GM10248 (cell line): ENCODE results near the gene STXBP6.
"Not testable (repeated sequence)": the region's sequence is repeated elsewhere in the genome, so short reads cannot be mapped to it uniquely, and the experiment has no call there.

Source experiments
- CTCF ChIA-PET: fragments of 300-600 bp; sonication (Branson Sonifier 250); formaldehyde crosslinking; extraction: SDS; loops from one replicate; lab custom pipeline; 2021; ENCODE audit warnings: antibody characterized with exemption; lab: Yijun Ruan, JAX
- POLR2A ChIA-PET: fragments of 350-650 bp; sonication (Branson Sonifier 250); formaldehyde crosslinking; extraction: SDS; loops from one replicate; lab custom pipeline; 2020; ENCODE audit warnings: antibody characterized with exemption; lab: Yijun Ruan, JAX
- DNase-seq: peaks from one replicate; pipeline ENCODE4 v3.0.0; 2012; ENCODE audit errors: extremely low spot score
- CTCF ChIP-seq: IDR thresholded peaks from 2 replicates; pipeline ENCODE4 v1.5.1; 2012; ENCODE audit warnings: mild to moderate bottlenecking, low read depth; ENCODE audit errors: extremely low read depth, missing control alignments, control extremely low read depth

The STXBP6 gene

GRCh38 chr14:24941719-24942118, 108.2 kb downstream of the STXBP6 start:
- peak; percentile 14 for DNase-seq
- no peak for TF ChIP-seq CTCF
- POLR2A ChIA-PET, result no interaction called here
- CTCF ChIA-PET, result no interaction called here

GRCh38 chr14:24940213-24940783, 109.6 kb downstream of the STXBP6 start:
- POLR2A ChIA-PET, result no interaction called here
- no peak for TF ChIP-seq CTCF
- no peak for DNase-seq
- CTCF ChIA-PET, result no interaction called here

- ChIA-PET POLR2A (no interaction called here), CTCF (interaction anchor here (1.6 kb wide), 1 partner anchor 10 kb away, joined by 5 read pairs; no protein-coding TSS in a partner anchor)
- no peak for DNase-seq
- TF ChIP-seq CTCF, result no peak
These were observed 111.4 kb downstream of the STXBP6 start for GRCh38 chr14:24938593-24938992.

GRCh38 chr14:24937300-24937699, 112.6 kb downstream of the STXBP6 start:
- ChIA-PET CTCF (interaction anchor here (1.6 kb wide), 1 partner anchor 9 kb away, joined by 5 read pairs; no protein-coding TSS in a partner anchor), POLR2A (no interaction called here)
- no peak for TF ChIP-seq CTCF
- no peak for DNase-seq

GRCh38 chr14:24936773-24937172, 113.2 kb downstream of the STXBP6 start:
- POLR2A ChIA-PET, DNase-seq, CTCF ChIA-PET: not testable (repeated sequence)

GRCh38 chr14:24935796-24936195, 114.2 kb downstream of the STXBP6 start:
- ChIA-PET CTCF (no interaction called here), POLR2A (no interaction called here)
- no peak for TF ChIP-seq CTCF
- no peak for DNase-seq

GRCh38 chr14:24928386-24928900, 121.5 kb downstream of the STXBP6 start:
- POLR2A ChIA-PET, result no interaction called here
- CTCF ChIA-PET, result interaction anchor here (1.2 to 1.4 kb wide), 2 partner anchors 9 to 204 kb away, joined by 5 to 6 read pairs; no protein-coding TSS in a partner anchor
- TF ChIP-seq CTCF, result no peak
- DNase-seq, result no peak
